NOMO-1 (cell line): ENCODE measurements around the gene ZNF487.
"Not testable (repeated sequence)": the region's sequence is repeated elsewhere in the genome, so short reads cannot be mapped to it uniquely, and the experiment has no call there.

ENCODE experiments used
- DNase-seq, 2 experiments: peaks; one replicate each; lab custom pipeline; 2025; ENCODE audit not compliant: unreplicated experiment in 2 of 2; lab: John Stamatoyannopoulos, UW

Gene ZNF487

DNA sequence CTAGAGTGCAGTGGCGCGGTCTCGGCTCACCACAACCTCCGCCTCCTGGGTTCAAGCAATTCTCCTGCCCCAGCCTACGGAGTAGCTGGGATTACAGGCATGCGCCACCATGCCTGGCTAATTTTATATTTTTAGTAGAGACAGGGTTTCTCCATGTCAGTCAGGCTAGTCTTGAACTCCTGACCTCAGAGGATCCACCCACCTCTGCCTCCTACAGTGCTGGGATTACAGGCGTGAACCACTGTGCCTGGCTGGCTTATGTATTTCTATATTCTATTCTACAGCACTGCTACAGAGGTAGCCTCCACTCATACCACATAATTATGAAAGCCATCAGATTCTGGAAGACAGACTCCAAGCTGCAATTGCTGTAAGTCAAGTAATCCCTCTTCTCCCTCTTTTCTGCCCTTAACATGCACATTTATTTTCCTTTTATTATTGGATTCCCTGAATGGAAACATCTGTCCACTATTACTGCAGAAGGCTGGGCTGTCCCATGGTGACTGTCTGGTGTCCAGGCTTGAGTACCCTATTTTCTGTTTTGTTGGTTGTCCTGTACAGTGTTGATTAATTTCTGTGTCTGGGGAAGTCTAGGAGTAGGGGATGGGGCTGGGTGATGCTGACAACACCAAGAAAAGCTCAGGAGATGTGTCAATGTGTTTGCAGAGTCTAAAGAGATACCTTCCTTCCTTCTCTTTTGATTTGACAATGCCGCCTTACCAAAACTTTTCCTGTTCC, 5.8 kb upstream of the ZNF487 start:
- DNase-seq = no peak

DNA sequence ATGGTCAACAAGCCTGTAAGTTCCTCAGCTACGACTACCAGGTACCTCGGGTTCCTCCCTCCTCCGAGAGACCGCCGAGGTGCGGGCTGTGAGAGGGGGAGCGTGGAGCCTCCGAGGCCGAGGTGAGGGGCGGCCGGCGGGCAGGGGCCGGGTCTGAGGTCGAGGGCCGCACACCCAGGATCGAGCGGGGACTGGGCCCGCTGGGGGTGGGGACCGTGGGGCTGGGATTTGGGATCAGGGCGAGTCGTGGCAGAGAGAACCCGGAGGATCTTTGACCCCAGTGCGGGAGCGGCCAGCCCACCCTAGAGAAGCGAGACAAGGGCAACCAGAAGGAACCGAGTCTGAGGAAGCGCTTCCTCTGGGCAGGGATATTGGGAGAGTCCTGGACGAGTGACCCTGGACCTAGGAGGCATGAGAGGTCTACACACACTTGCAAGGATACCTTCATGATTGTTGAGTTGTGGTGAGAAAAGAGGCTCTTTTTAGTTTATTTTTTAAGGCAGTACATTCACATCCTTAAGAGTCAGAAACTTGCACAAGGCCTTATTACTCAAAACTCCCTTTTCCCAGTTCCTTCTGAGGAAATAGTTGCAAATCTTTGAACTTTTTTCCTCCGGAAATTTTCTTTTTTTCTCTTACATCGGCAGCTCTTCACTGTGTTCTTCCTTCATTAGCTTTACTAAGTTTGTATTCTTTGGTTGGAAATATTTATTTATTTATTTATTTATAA, 395 bp downstream of the ZNF487 start:
- DNase-seq = no peak

DNA sequence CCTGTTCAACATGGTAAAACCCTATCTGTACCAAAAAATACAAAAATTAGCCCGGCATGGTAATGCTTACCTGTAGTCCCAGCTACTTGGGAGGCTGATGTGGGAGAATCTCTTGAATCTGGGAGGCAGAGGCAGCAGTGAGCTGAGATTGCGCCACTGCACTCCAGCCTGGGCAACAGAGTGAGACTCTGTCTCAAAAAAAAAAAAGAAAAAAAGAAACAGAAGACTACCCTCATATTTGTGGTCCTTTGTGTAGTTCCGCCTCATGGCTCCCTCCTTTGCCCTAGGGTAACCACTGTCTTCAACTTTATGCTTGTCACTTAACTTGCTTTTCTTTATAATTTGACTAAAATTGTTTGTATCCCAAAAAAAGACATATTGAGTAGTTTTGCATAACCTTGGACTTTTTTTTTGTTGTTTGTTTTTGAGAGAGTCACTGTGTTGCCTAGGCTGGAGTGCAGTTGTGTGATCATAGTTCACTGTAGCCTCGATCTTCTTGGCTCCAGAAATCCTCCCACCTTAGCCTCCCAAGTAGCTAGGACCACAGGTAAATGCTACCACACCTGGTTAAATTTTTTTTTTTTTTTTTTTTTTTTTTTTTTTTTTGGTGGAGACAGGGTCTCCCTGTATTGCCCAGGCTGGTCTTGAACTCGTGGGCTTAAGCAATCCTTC, 3.7 kb downstream of the ZNF487 start:
- no peak for DNase-seq

DNA sequence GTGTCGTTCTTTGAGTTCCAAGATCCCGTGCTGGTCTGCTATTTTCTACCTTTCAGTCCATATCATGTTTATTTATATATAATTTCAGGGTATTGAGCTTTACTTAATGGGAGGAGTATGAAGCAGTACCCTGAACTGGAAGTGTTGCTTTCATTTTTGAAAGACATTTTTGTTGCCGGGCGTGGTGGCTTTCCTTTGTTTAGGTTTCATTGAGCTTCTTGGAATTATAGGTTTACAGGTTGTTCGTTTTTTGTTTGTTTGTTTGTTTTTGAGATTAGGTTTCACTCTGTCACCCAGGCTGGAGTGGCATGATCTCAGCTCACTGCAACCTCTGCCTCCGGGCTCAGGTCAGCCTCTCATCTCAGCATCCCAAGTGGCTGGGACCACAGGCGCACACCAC, 7.4 kb downstream of the ZNF487 start:
- no peak for DNase-seq

DNA sequence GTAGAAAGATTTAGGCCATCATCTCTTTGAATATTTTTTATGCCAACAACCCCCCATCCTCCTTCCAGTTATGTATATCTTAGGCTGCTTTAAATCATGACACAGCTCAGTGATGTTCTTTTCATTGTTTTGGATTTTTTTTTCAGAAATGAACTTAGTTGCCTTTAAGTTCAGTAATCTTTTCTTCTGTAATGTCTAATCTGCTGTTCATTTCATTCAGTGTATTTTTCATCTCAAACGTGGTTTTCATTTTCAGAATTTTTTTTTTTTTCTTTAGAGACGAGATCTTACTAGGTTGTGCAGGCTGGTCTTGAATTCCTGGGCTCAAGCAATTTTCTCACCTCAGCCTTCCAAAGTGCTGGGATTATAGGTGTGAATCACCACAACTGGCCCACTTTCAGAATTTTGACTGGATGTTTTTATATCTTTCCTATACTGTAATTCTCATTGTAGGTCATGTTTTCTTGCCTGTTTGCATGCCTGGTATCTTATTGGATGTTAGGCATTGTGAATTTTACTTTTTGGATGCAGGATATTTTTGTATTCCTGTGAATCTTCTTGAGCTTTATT, 8.1 kb downstream of the ZNF487 start:
- DNase-seq = no peak

DNA sequence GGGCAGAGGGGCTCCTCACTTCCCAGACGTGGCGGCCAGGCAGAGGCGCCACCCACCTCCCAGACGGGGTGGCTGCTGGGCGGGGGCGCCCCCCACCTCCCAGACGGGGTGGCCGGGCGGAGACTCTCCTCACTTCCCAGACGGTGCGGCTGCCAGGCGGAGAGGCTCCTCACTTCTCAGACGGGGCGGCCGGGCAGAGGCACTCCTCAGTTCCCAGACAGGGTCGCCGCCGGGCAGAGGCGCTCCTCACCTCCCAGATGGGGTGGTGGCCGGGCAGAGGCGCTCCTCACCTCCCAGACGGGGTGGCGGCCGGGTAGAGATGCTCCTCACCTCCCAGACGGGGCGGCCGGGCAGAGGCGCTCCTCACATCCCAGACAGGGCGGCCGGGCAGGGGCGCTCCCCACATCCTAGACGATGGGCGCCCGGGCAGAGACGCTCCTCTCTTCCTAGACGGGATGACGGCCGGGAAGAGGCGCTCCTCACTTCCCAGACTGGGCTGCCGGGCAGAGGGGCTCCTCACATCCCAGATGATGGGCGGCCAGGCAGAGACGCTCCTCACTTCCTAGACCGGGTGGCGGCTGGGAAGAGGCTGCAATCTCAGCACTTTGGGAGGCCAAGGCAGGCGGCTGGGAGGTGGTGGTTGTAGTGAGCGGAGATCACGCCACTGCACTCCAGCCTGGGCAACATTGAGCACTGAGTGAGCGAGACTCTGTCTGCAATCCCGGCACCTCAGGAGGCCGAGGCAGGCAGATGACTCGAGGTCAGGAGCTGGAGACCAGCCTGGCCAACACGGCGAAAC, 9.5 kb downstream of the ZNF487 start:
- not testable (repeated sequence) for DNase-seq

DNA sequence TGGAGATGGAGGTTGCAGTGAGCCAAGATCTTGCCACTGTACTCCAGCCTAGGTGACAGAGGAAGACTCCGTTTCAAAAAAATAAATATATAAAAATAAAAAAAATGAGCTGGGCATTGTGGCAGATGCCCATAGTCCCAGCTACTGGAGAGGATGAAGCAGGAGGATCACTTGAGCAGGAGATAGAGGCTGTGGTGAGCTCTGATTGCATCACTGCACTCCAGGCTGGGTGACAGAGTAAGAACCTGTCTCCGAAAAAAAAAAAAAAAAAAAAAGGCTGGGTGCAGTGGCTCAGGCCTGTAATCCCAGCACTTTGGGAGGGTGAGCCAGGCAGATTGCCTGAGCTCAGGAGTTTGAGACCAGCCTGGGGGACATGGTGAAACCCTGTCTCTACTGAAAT, 11.8 kb downstream of the ZNF487 start:
- DNase-seq = no peak

DNA sequence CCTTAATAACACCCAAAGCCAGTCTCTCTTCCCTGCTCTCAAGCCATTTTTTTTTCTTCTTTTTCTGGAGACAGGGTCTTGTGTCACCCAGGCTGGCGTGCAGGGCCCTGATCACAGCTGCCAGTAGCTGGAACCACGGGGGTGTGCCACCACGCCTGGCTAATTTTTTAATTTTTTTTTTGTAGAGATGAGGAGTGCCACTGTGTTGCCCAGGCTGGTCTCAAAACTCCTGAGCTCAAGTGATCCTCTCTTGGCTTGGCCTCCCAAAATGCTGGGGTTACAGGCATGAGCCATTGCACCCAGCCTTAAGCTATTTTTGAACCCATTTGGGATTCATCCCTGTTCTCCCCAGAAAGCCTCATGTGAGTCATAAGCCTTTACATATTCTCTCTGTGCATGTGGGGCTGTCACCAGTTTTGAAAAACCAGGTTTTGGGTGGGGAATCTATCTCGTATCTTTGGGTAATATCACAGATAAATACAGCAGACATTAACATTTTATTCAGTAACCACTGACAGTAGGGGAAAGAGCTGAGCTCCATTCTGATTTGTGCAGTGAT, 15.5 kb downstream of the ZNF487 start:
- DNase-seq = no peak

DNA sequence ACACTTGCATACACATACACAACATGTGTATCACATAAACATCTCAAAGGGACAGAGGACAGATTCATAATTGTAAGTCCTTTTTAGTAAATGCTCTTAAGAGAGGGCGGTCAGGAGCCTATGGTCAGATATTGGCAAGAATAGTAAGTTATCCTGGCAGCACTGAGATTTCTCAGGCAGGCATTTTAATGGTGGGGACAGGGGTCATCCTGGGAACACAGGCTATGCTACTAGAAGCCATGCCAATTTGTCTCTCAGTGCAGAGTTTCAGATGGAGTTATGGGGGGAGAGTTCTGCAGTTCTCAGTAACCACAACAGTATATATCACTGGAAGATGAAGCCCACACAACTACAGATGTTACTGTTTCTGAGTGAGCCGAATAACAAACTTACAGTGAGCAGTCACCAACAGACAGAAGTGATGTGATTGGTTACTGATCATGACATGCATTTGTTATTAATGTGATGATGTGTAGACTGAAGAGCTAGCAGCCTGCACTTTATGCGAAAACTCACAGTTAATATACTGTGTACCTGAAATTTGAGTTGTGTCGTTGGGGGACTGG, 16.4 kb downstream of the ZNF487 start:
- DNase-seq = no peak

DNA sequence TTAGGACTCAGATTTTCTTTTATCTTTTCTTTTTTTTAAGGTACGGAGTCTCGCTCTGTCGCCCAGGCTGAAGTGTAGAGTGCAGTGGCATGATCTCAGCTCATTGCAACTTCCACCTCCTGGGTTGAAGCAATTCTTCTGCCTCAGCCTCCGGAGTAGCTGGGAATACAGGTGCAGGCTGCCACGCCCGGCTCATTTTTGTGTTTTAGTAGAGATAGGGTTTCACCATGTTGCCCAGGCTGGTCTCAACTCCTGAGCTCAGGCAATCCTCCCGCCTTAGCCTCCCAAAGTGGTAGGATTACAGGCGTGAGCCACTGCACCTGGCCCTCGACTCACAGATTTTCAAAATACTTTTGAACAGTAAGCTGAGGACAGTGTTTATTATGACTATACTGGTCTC, 17.1 kb downstream of the ZNF487 start:
- not testable (repeated sequence) for DNase-seq

DNA sequence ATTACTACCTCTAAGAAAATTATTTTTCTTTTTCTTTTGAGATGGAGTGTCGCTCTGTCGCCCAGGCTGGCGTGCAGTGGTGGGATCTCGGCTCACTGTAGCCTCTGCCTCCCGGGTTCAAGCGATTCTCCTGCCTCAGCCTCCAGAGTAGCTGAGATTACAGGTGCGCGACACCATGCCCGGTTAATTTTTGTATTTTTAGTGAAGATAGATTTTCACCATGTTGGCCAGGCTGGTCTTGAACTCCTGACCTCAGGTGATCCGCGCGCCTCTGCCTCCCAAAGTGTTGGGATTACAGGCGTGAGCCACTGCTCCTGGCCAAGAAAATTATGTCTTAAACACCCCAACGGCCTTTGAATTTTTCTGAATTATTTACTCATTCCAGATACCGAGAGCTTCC, 19.6 kb downstream of the ZNF487 start:
- DNase-seq = not testable (repeated sequence)

DNA sequence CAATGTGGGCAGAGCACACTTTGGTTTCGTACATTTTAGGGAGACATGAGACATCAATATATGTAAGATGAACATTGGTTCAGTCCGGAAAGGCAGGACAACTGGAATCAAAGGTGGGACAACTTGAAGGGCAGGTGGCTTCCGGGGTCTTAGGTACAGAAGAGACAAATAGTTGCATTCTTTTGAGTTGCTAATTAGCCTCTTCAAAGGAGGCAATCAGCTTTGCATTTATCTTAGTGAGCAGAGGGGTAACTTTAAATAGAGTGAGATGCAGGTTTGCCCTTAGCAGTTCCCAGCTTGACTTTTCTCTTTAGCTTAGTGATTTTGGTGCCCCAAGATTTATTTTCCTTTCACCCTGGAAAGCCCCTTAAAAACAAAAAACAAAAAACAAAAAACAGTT, 21.3 kb downstream of the ZNF487 start:
- DNase-seq = no peak

DNA sequence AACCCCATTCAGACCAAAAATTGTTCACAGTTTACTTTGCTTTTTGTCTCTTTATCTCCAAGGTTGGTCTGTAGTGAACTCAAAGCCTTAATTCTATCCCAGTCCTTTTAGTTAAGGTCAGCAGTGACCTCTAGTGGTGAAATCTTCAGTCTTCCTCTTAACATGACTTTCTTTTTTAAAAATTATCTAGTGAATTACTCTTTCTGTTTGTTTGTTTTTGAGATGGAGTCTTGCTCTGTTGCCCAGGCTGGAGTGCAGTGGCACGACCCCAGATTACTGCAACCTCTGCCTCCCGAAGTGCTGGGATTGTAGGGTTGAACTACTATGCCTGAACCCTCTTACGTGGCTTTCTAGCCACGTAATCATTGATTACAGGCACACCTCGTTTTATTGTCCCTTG, 25.0 kb downstream of the ZNF487 start:
- DNase-seq = peak in 1 of 2 experiments; percentile 77

DNA sequence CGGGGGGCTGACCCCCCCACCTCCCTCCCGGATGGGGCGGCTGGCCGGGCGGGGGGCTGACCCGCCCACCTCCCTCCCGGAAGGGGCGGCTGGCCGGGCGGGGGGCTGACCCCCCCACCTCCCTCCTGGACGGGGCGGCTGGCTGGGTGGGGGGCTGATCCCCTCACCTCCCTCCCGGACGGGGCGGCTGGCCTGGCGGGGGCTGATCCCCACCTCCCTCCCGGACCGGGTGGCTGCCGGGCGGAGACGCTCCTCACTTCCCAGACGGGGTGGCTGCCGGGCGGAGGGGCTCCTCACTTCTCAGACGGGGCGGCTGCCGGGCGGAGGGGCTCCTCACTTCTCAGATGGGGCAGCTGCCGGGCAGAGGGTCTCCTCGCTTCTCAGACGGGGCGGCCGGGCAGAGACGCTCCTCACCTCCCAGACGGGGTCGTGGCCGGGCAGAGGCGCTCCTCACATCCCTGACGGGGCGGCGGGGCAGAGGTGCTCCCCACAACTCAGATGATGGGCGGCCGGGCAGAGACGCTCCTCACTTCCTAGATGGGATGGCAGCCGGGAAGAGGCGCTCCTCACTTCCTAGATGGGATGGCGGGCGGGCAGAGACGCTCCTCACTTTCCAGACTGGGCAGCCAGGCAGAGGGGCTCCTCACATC, 28.3 kb downstream of the ZNF487 start:
- not testable (repeated sequence) for DNase-seq

DNA sequence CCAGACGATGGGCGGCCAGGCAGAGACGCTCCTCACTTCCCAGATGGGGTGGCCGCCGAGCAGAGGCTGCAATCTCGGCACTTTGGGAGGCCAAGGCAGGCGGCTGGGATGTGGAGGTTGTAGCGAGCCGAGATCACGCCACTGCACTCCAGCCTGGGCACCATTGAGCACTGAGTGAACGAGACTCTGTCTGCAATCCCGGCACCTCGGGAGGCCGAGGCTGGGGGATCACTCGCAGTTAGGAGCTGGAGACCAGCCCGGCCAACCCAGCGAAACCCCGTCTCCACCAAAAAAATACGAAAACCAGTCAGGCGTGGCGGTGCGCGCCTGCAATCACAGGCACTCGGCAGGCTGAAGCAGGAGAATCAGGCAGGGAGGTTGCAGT, 28.8 kb downstream of the ZNF487 start:
- DNase-seq = not testable (repeated sequence)

DNA sequence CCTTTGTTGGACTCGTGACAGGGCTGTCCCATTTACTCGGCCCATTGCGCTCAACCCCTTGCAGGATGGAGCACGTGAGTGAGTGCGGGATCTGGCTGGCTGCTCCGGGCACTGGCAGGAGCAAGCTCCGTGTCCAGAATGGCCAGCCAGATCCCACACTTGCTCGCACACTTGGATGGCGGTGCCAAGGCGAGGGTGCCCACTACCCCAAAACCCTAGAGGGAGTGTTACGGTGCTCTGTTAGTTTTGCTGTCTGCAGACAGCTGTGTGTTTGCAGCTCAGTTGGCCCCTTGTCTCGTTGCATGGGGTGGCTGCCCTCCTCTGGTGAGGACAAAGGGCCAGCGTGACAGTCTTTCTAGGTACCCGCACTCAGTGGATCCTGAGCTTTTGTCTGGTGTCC, 34.2 kb downstream of the ZNF487 start:
- no peak for DNase-seq

DNA sequence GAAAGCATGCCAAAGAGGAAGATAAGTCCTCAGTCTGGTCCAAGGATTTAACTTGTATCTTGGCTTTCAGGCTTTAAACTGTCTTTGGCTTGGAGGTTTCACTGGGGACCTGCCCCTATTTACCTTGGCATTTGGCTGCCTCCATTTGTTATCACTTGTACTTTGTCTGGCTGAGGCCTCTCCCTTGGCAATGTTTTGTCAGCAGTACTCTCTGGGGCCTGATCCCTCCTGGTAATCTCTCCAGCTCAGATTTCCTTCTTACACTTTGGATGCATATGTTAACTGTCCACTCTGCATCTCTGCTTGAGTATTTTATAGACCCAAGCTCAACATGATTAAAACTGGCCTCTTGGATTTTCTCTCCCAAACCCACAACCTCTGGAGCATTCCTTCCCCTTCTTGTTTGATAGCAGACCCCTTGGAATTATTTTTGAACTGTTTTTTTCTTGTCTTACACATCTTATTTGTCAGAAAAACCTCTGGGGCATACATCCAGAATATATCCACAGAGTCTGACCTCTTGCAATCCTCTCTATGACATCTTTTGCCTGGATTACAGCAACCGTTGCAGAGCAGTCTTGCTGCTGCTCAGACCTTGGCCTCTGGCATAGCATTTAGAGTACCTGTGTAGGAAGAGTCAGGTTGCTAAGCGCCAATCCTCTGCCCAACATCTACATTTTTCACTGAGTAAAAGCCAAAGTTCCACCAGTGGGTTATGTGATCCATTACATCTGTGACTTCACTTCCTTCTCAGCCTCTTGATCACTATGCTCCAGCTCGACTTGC, 35.2 kb downstream of the ZNF487 start:
- DNase-seq = no peak

DNA sequence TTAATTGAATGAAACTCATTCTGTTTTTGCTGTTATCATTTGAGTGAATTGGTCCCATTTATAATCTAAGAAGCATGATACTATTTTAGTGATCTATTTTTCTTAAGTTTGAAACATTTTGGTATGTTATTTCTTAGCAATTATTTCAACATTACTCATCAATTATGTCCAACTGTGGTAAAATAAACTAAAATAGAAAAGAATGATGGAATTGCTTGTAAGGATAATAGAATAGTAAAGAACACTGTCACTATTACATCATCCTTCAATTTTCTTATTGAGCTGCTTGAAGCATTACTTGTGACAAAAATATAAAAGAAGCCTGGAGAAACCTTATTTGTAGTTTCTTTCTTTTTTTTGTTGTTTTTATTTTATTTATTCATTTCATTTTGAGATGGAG, 42.4 kb downstream of the ZNF487 start:
- no peak for DNase-seq
